ENCODE results near the gene PPM1N.

Gene PPM1N, protein sequence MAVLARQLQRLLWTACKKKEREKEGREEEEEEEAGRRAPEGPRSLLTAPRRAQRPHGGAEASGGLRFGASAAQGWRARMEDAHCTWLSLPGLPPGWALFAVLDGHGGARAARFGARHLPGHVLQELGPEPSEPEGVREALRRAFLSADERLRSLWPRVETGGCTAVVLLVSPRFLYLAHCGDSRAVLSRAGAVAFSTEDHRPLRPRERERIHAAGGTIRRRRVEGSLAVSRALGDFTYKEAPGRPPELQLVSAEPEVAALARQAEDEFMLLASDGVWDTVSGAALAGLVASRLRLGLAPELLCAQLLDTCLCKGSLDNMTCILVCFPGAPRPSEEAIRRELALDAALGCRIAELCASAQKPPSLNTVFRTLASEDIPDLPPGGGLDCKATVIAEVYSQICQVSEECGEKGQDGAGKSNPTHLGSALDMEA

DNA sequence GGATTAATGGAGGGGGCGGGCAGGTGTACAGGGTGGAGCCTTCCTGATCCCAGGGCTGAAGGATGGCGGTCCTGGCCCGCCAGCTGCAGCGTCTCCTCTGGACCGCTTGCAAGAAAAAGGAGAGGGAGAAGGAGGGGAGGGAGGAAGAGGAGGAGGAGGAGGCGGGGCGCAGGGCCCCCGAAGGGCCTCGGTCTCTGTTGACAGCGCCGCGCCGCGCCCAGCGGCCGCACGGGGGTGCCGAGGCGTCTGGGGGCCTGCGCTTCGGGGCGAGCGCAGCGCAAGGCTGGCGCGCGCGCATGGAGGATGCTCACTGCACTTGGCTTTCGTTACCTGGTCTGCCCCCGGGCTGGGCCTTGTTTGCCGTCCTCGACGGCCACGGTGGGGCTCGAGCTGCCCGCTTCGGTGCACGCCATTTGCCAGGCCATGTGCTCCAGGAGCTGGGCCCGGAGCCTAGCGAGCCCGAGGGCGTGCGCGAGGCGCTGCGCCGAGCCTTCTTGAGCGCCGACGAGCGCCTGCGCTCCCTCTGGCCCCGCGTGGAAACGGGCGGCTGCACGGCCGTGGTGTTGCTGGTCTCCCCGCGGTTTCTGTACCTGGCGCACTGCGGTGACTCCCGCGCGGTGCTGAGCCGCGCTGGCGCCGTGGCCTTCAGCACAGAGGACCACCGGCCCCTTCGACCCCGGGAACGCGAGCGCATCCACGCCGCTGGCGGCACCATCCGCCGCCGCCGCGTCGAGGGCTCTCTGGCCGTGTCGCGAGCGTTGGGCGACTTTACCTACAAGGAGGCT is at the start of gene PPM1N:
TSS of gene PPM1N (plus strand) at position 33 of the 785 bp plus-strand sequence. CDS start at position 63, 30 bp downstream.
- no peak for DNase-seq (ENCODE audit: low spot score)

DNA sequence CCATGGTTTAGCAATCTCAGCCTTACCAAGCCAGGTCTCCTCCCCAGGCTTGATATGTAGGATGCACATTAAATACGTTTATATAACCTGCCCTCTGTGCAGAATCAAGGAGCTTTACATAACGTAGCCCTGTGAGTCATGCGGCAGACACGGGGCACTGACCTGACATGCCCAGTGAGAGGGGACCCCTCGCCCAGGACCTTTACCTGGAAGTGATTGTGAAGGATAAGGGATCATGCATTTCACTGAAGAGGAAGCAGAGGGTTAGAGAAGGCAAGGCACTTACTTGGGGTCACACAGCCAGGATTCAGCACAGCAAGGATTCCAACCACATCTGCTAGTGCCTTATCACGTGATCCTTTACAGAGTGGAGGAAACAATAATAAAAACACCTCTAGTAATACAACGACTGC is 49.4 kb upstream of the PPM1N start:
- DNase-seq (ENCODE audit: low spot score), result no peak

DNA sequence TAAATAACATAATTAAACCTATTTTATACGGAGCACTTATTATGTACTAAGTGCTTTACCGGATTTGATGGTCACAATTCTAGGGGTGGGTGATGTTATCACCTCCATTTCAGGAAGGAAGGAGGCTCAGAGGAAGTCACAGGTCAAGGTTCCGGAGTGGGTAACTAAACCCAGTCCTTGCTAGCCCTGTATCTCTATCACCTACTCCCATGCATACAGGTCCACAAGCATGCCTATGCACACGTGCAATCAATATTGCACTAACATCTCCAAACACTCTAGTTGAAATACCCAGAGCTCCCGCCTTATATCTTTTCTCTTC is 48.3 kb upstream of the PPM1N start:
- DNase-seq (ENCODE audit: low spot score), result no peak

DNA sequence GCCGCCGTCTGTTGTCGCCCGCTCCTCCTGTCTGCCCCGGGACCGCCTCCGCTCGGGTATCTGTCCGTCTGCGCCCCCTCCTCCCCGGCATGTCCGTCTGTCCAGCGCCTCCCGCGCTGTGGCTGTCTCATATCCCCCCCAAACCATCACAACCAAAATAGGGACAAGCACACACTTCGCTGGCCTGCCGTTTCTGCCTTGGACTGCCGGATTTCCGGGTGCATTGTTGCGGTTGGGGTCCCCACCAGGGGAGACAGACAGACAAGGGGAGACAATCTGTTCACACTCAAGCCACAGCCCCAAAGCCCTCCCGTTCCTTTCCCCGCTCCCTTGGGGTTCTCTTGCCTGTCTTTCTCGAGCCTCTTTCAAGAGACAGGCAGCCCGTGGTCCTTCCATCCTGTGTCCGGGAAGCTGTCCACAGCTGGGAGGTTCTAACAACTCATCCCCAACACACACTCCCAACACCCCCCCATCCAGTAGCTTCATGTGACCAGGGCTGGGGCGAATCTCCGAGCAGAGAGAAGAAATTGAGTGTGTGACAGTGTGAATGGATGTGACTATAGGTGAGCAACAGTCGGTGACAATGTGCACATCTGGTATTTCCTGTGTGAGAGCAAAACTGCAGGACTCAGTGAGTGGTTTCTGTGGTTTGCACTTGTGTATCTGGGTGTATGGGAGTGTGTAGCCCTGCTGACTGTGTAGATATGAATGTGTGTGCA is 47.0 kb upstream of the PPM1N start:
- no peak for DNase-seq (ENCODE audit: low spot score)

DNA sequence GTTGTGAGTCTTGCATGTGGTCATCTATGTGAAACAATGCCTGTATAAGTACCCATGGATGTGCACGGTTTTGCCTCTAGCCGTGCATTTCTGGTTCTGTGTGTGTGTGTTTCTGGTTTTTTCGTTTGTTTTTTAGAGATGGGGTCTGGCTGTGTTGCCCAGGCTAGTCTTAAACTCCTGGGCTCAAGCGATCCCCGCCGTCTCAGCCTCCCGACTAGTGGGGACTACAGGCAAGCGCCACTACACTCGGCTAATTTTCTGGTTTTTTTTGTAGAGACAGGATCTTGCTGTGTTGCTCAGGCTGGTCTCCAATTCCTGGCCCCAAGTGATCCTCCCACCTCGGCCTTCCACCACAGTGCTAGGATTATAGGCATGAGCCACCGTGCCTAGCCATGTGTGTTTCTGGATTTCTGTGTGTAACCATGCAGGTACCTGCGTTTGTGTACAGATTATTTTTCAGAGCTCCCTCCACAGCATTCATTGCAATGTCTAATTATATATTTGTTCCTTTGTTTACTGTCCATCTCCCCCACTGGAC is 46.3 kb upstream of the PPM1N start:
- no peak for DNase-seq (ENCODE audit: low spot score)

DNA sequence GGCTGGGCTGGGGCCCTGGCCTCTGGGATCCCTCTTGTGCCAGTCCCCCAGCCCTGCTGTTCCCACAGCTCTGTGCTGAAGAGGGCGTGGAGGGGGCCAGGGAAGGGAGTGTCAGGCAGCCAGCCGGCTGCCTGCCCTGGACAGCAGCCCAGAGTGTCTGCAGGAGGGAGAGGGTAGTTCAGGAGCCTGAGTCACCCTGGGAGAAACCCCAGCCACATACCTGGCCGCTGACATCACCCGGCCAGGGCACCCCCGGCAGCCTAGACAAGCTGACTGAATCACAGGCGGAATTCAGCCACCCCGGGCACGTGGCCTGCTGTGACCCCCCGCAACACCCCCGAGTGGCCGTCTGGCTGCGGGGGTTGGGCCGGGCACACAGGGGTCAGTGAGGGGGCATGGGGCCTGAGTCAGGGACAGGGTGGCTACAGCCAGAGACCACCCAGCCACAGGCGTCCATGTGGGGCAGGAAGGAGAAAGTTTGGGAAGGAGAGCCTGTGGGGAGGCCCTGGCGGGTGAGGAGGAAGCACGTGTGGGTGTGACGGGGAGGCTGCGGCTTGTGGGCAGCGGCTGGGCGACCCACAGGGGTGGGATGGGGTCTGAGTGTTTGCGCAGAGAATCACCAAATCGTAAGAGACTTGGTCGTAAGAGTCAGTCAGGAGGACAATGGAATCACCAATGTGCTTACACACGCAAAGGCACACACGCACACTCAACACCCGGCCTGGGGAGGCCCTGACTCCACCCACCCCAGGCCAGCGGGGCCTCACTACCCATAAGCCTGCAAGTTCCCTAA is 42.3 kb upstream of the PPM1N start:
- no peak for DNase-seq (ENCODE audit: low spot score)

DNA sequence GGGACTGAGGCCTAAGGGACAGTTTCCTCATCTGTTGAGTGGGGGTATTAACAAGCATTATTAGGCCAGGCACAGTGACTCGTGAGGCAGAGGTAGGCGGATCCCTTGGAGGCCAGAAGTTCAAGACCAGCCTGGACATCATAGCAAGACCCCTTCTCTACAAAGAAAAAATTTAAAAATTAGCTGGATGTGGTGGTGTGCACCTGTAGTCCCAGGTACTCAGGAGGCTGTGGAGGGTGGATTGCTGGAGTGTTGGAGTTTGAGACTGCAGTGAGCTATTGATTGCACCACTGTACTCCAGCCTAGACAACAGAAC is 41.8 kb upstream of the PPM1N start:
- no peak for DNase-seq (ENCODE audit: low spot score)

DNA sequence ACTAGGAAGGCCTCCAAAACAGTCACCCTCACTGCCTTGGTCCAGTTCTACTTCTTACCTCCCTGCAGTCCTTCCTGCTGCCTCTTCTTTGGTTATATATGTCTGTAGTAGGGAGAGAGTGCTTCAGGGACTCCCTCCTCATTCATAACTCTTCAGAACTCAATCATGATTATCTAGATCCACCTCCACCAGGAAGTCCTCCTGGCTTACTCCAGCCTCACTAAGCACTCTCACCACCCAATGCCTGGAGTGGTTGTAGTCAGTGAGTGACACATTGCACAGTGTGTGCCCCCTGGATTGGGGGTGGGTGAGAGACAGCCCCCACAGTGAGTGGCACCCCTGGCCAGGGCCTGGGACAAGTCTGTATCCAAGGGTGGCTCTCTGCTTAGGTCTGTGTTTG is 40.5 kb upstream of the PPM1N start:
- DNase-seq (ENCODE audit: low spot score), result no peak

DNA sequence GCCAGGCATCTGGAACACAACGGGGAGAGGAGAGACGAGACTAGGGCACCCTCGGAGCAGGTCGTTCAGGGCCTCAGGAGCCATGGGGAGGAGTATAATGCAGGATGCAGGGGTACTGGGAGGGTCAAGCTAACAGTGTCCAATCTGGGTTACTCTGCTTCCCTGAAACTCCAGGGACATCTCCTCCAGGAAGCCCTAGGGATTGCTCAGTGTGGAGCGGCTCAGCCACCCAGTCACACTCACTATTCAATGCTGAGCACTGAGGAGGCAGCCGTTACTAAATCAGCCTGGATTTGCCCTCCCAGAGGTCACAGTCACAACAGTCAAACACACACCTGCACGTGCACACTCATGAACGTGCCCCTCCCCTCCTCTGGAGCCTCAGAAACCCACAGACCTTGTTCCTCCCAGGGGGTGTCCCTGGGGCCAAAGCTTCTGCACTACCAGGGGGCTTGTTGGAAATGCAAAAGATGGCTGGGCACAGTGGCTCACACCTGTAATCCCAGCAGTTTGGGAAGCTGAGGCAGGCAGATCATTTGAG is 37.4 kb upstream of the PPM1N start:
- DNase-seq (ENCODE audit: low spot score), result no peak

DNA sequence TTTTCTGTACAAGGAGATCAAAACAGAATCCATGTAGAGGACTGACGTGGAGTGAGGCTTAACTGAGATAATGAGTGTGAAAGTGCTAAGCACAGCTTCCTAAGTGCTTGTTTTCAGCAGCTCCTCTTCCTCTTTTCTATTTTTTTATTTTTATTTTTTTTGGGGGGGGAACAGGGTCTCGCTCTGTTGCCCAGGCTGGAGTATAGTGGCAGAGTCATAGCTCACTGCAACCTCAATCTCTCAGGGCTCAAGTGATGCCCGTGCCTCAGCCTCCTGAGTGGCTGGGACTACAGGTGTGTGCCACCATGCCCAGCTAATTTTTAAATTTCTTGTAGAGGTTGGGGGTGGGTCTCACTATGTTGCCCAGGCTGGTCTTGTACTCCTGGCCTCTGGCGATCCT is 36.1 kb upstream of the PPM1N start:
- DNase-seq (ENCODE audit: low spot score), result no peak

DNA sequence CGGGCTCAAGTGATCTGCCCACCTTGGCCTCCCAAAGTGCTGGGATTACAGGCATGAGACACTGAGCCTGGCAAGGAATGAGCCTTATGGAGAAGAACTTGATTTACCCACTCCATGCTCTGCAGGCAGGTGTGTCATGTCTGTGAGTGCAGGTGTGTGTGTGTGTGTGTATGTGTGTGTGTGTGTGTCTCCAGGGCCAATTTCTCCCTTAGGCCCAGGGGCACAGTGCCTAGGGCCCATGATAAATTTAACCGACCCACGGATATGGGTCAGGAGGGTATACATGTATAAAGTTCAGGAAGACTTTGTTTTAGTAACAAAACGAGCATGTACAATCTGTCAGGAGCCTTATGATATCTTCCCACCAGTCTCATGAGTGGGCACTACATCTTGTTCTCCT is 35.0 kb upstream of the PPM1N start:
- no peak for DNase-seq (ENCODE audit: low spot score)

DNA sequence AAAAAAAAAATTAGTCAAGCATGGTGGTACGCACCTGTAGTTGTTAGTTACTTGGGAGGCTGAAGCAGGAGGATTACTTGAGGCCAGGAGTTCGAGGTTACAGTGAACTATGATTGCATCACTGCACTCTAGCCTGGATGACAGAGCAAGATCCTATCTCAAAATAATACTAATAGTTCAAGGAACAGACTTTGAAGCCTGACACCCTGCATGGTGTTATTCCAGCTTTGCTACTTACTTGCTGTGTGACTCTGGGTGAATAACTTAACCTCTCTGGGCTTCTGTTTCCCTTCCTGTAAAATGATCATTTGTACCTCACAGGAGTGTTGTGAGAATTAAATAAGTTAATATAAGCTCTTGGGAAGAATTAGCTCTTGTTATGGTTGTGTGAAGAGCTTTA is 34.0 kb upstream of the PPM1N start:
- peak; percentile 6 for DNase-seq (ENCODE audit: low spot score)

DNA sequence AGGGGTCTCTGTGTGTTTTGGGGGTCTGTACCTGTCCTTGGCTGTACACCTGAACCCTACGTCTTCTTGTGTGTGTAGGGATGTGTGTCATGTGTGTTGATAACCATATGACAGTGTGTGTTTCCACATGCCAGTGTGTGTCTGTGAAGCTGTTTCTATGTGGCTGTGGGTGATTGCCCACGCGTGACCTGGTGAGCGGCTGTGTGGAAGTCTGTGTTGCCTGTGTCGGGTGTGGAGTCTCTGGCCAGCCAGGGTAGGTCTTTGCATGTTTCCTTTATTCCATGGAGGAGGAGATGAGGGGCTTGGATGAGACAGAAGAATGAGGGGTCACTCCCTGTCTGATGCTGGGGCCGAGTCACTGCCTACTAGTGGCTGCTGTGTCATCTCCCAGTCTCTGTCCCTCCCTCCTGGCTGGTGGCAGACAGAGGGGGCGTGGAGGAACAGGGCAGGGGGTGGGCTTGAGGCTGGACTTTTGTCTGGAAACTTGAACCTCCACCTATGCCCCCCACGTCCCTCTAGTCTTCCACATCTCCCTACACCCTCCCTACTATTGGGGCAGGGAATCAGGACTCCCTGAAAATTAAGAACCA is 33.3 kb upstream of the PPM1N start:
- peak; percentile 5 for DNase-seq (ENCODE audit: low spot score)

DNA sequence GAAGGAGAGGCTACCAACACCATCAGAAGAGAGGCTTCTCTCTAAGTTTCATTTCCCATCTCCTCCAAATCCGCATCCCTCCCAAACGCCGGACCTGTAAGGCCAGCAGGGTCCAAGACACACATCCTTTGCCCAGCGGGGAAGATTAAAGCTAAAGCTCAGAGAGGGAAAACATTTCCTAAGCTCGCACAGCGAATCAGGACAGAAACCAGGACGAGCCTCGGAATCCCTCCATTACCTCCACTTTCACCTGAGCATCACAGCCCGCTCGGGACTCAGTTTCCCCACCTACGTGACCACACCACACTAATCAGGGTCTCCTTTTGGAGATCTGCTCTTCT is 31.2 kb upstream of the PPM1N start:
- no peak for DNase-seq (ENCODE audit: low spot score)

DNA sequence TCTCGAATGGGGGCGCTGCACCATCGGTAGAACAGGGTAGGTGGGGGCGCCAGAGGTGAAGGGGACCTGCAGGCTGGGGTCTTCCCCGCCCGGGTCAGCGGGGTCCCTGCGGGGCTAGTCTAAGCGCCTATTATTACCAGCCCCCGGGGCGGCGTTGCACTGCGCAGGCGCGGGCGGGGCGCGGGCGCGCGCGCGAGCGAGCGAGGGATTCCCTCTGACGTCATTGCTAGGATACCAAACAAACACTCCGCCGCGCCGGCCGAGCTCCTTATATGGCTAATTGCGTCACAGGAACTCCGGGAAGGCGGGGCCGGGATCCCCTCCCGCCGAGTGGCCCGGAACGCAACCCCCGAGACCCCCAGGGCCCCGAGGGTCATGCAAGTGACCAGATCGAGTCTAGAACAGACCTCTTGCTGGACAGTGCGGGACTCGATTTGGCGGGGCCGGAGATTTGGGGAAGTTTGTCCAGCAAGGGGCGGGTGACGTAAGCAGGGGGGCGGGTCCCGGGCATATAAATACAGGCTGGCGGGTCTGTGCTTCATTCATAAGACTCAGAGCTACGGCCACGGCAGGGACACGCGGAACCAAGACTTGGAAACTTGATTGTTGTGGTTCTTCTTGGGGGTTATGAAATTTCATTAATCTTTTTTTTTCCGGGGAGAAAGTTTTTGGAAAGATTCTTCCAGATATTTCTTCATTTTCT is 30.6 kb upstream of the PPM1N start, which contains the start of gene FOSB:
TSS of gene FOSB (plus strand) at position 541 of the 703 bp plus-strand sequence. CDS start 591 bp downstream, outside the sequence.
- DNase-seq (ENCODE audit: low spot score), result peak; percentile 99

DNA sequence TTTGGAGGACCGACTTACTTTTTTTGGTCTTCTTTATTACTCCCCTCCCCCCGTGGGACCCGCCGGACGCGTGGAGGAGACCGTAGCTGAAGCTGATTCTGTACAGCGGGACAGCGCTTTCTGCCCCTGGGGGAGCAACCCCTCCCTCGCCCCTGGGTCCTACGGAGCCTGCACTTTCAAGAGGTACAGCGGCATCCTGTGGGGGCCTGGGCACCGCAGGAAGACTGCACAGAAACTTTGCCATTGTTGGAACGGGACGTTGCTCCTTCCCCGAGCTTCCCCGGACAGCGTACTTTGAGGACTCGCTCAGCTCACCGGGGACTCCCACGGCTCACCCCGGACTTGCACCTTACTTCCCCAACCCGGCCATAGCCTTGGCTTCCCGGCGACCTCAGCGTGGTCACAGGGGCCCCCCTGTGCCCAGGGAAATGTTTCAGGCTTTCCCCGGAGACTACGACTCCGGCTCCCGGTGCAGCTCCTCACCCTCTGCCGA is 30.0 kb upstream of the PPM1N start:
- DNase-seq (ENCODE audit: low spot score), result no peak

DNA sequence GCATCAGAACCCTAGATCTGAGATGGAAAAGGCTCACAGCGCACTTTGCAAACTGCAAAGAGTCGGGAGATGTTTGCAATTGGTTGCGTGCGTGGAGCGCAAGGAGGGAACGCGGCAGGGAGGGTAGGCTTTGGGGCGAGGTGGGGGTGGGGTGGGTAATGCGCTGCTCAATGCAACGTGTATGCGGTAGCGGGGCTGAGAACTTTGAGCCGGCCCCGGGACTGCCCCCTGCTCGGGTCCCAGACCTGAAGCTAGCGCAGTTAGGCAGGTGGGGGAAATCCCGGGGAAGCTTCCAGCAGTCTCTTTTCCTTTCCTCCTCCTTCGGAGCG is 29.5 kb upstream of the PPM1N start:
- DNase-seq (ENCODE audit: low spot score), result no peak

DNA sequence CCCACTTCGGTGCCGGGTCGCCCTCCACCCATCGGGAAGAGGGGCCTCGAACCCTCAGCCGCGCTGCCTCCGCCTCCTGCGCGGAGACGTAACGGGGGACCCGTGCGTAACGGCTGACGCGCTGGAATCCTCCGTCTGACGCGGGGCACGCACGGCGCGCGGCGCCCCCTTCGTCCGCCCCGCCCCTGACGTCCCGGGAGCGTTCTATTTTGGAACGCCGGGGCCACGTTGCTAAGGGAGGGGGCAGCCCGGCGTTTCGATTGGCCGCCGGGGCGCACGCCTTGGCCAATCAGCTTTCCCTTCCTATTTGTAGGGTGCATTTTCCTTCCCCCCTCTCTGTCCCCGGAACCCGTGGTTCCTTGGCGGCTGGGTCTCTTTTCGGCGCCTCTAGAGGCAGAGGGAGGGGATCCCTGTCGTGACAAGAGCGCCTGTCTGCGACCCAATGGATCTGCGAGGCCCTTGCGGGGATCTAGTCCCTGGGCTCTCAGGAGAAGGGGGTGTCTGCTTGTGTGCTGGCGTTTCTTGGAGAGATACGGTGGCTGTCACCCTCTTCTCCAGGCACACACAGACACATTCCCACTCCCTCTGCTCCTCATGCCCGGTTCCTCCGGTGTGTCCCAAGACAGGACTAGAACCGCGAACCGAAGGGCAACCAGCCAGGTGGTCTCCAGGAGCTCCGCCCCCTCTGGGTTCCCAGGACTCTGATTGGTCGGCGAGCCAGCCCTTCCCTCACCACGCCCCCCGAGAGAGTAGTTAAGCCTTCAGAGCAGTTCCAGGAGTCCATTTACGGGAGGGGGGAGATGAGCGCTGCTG is 28.9 kb upstream of the PPM1N start:
- peak; percentile 90 for DNase-seq (ENCODE audit: low spot score)

DNA sequence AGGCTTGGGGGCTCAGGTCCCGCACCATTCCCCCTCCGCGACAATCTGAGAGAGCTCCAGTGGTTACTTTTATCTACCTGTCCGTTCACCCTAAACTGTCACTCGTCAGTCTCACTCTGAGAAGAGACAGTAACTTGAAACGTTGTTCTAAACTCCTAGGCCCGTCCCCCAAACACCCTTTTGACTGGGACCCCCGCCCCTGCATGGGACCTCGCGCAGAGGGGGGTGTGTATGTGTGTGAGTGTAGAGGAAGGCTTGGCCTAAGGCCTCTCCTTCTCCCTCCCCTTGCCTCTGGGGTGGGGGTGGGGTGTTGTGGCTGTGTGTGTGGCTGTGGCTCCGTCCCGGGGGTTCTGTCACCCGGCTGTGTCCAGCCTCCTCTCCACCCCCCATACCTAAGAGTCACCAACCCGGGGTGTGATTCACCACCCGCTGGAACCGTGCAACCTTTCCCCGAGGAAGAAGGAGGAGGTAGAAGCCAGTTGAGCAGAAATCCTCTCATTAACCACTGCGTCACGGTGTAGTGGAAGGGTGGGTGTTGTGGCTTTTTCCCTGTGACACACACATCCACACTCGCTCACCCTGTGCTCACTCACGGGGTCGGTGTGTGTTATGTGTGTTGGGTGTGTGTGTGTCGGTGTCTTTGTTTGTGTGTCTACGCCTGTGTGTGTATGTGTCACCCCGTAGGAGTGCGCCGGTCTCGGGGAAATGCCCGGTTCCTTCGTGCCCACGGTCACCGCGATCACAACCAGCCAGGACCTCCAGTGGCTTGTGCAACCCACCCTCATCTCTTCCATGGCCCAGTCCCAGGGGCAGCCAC is 28.1 kb upstream of the PPM1N start:
- no peak for DNase-seq (ENCODE audit: low spot score)

Measured in hematopoietic multipotent progenitor cell treated with erythropoietin and hydrocortisone succinate and interleukin-3 and kit ligand, for 17 days (in vitro differentiated cells).